IMR-90 (cell line): ENCODE data around the gene SPINT4.

Experiments
- BHLHE40 ChIP-seq: fragments of 150-350 bp; IDR thresholded peaks from 2 replicates; pipeline ENCODE4 v1.6.1; 2016; ENCODE audit warnings: mild to moderate bottlenecking, low read depth, low read length
- CEBPB ChIP-seq: IDR thresholded peaks from 2 replicates; pipeline ENCODE4 v1.6.1; 2012; ENCODE audit warnings: low read depth, low read length, improper control_type of control experiment
- FOS ChIP-seq: fragments of 150-350 bp; IDR thresholded peaks from 2 replicates; pipeline ENCODE4 v1.6.1; 2016; ENCODE audit warnings: low read depth, low read length
- MAFK ChIP-seq: IDR thresholded peaks from 2 replicates; pipeline ENCODE4 v1.6.1; 2012; ENCODE audit warnings: low read depth, low read length, improper control_type of control experiment
- MXI1 ChIP-seq: IDR thresholded peaks from 2 replicates; pipeline ENCODE4 v1.6.1; 2012; ENCODE audit warnings: low read depth, mild to moderate bottlenecking, low read length, moderate library complexity, borderline replicate concordance
- NFE2L2 ChIP-seq: fragments of 150-350 bp; IDR thresholded peaks from 2 replicates; pipeline ENCODE4 v1.6.1; 2016; ENCODE audit warnings: low read depth, mild to moderate bottlenecking, low read length
- POLR2A ChIP-seq: IDR thresholded peaks from 2 replicates; pipeline ENCODE4 v1.6.1; 2012; ENCODE audit warnings: mild to moderate bottlenecking, low read depth, low read length
- RAD21 ChIP-seq: IDR thresholded peaks from 2 replicates; pipeline ENCODE4 v1.6.1; 2012; ENCODE audit warnings: low read length, improper control_type of control experiment
- RCOR1 ChIP-seq: IDR thresholded peaks from 2 replicates; pipeline ENCODE4 v1.6.1; 2012; ENCODE audit warnings: mild to moderate bottlenecking, low read length, improper control_type of control experiment; ENCODE audit not compliant: insufficient replicate concordance
- RFX5 ChIP-seq: IDR thresholded peaks from 2 replicates; pipeline ENCODE4 v1.8.0; 2012; ENCODE audit warnings: low read depth, mild to moderate bottlenecking, low read length, moderate library complexity
- SMC3 ChIP-seq: fragments of 150-350 bp; IDR thresholded peaks from 2 replicates; pipeline ENCODE4 v1.6.1; 2016; ENCODE audit warnings: low read depth, mild to moderate bottlenecking, antibody characterized with exemption, low read length, moderate library complexity
- USF2 ChIP-seq: fragments of 150-350 bp; IDR thresholded peaks from 2 replicates; pipeline ENCODE4 v1.6.1; 2017; ENCODE audit warnings: mild to moderate bottlenecking, antibody characterized with exemption, low read length, low read depth
- TF ChIP-seq, protein P1 (sequence below): conservative IDR thresholded peaks from 2 replicates; pipeline ENCODE4 v1.5.1; 2012; ENCODE audit warnings: mild to moderate bottlenecking, low read depth, low read length, improper control_type of control experiment
- TF ChIP-seq, protein P2 (sequence below): fragments of 150-350 bp; IDR thresholded peaks from 2 replicates; pipeline ENCODE4 v1.6.1; 2016; ENCODE audit warnings: low read depth, mild to moderate bottlenecking, low read length, moderate library complexity, borderline replicate concordance

DNA sequence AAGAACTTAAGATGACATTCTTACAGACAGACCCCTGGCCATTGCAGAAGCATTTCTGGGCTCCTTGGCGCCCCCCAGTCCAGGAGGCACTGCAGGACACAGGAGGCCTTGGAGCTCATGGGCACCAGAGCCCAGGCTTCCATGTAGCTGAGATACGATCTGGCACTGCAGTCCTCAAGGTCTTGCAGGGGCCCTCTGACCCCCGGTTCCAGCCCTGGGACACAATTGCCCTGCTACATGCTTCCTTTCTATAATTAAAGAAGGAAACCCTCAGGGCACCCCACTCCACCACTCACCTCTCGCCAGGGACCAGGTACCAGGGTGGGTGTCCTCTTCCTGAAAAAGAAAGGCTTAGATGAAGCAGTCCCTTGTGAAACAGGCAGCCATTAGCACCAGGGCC lies 35.9 kb downstream of the SPINT4 start:
- TF ChIP-seq, protein P1, sequence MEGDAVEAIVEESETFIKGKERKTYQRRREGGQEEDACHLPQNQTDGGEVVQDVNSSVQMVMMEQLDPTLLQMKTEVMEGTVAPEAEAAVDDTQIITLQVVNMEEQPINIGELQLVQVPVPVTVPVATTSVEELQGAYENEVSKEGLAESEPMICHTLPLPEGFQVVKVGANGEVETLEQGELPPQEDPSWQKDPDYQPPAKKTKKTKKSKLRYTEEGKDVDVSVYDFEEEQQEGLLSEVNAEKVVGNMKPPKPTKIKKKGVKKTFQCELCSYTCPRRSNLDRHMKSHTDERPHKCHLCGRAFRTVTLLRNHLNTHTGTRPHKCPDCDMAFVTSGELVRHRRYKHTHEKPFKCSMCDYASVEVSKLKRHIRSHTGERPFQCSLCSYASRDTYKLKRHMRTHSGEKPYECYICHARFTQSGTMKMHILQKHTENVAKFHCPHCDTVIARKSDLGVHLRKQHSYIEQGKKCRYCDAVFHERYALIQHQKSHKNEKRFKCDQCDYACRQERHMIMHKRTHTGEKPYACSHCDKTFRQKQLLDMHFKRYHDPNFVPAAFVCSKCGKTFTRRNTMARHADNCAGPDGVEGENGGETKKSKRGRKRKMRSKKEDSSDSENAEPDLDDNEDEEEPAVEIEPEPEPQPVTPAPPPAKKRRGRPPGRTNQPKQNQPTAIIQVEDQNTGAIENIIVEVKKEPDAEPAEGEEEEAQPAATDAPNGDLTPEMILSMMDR = no peak
- TF ChIP-seq, protein P2, sequence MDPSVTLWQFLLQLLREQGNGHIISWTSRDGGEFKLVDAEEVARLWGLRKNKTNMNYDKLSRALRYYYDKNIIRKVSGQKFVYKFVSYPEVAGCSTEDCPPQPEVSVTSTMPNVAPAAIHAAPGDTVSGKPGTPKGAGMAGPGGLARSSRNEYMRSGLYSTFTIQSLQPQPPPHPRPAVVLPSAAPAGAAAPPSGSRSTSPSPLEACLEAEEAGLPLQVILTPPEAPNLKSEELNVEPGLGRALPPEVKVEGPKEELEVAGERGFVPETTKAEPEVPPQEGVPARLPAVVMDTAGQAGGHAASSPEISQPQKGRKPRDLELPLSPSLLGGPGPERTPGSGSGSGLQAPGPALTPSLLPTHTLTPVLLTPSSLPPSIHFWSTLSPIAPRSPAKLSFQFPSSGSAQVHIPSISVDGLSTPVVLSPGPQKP = no peak
- no peak for TF ChIP-seq FOS
- TF ChIP-seq BHLHE40 = no peak
- no peak for TF ChIP-seq POLR2A
- no peak for TF ChIP-seq RAD21
- TF ChIP-seq SMC3 = no peak
- no peak for TF ChIP-seq NFE2L2
- TF ChIP-seq CEBPB = no peak
- no peak for TF ChIP-seq RFX5
- no peak for TF ChIP-seq USF2
- no peak for TF ChIP-seq MAFK
- TF ChIP-seq MXI1 = no peak
- TF ChIP-seq RCOR1 = no peak
